M059J (cell line): Measurements from ENCODE around the gene RPL18. TPM values are rescaled to one million over a fixed set of nuclear protein-coding genes. Genes with fewer than 3 reads are reported as not detected.

ENCODE experiments used
- DNase-seq: peaks from one replicate; pipeline ENCODE4 v3.0.0-alpha.2; 2012; ENCODE audit warnings: low read depth
- total RNA-seq: library from RNA; depleted of rRNA; stranded (reverse); fragments of >200 nt; shearing (Covaris generic); gene quantifications from 2 replicates; pipeline ENCODE4 v1.2.3, GENCODE V29; 2014

The RPL18 gene
- total RNA-seq, 1 experiment from 2014 or later = 1,602 TPM

DNA sequence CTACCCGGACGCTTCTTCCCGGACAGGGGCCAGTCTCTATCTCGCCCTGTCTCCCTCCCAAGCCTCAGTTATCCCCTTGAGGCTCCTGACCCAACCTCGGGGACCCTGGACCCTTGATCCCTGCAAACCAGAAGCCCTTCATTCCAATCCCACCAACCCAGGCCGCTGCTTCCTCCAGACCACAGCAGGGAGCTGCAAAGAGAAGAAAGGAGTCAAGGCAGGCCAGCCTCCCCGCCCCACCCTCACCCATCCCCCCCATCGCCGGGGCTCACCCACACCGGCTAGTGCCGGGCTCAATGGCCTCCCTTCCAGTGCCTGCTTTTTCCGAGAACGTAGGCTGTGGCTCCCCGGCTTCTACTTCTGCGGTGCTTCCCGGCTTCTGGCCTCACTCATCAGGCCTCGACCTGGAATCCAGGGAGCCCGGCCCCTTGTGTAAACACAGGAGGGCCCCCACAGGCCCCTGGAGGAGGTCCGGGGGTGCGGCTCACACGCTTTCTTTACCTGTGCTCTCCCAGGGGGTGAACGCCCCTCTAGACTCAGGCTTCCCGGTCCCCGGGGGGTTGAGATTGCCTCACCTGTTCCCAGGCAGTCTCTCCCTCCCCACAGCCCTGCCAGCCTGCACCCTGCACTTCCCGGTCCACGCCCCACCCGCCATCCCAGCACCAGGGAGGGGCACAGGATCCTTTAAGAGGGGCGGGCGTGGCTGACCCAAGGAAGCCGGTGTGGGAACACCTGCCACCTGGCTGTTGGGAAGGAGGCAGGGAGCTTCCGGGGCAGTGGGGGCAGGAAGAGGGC is 4.3 kb downstream of the RPL18 start, which contains the start of gene FAM83E:
Gene FAM83E (minus strand): TSS at position 641 of the 795 bp plus-strand sequence. CDS start 1,704 bp downstream, outside the sequence.
- DNase-seq = no peak

DNA sequence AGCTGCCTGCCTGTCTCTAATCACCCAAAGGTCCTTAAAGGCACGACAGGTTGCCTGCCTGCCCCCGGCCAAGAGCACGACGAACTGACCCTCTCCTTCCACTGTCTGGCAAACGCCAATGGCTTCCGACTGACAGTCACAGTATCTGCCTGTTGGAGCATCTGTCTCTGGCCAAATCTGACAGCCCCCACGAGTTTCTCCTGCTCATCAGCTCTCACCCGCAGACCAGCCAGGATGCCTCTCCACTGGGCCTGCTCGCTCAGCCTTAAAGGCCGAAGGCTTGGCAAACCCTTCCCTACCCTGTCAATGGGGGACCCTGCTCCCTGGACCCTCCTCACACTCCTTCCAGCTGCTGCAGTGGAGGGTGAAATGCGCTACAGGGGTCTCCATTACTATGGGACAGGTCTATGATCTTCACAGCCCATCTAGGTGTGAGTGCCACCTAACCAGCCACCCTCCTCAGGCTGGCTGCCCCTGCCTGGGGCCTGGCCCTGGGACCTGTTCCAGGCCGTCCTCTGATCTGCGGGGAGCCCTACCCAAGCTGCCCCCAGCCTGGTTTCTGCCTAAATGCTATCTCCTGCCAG is 5.0 kb downstream of the RPL18 start:
- no peak for DNase-seq

GRCh38 chr19:48613024-48613851 is 5.7 kb downstream of the RPL18 start:
- peak; percentile 59 for DNase-seq

DNA sequence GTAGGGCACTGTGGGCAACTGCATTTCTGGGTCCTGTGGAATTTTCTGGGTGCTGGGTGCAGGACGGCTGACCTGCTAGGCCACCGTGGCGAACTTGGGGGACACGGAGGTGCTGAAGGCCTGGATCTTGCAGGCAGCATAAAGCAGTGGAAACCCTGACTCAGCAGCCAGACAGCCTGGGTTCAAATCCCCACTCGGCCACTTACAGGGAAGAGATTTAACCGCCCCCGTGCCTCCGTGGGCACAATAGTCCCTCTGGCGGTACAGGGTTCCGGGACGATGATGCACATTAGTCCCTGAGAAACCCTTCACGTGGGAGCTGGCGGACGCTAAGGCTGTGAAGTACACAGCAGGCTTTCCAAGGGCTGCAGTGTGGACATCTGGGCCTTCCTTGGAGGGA is 7.1 kb downstream of the RPL18 start:
- no peak for DNase-seq

- DNase-seq = no peak
Observed at GRCh38 chr19:48609571-48610108, 9.3 kb downstream of the RPL18 start.

DNA sequence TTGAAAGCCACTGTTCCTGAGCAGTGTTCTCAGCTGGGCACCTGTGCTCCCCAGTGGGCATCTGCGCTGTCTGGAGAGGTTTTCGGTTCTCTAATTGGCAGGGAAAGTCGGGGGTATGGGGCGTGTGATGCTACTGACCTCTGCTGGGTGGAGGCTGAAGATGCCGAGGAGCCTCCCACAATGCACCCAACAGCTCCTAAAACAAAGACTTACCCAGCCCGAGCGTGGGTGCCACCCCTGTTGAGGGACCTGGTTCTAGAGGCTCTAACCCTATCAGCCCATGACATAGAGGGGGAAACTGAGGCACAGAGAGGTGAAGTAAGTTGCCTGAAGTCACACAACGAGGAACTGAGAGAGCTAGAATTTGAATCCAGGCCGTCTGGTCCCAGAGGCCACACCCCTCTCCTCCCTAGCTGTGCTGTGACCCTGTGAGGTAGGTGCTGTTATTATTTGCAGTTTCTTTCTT is 10.1 kb downstream of the RPL18 start:
- DNase-seq = peak; percentile 59

GRCh38 chr19:48607359-48607755 is 11.6 kb downstream of the RPL18 start:
- no peak for DNase-seq

DNA sequence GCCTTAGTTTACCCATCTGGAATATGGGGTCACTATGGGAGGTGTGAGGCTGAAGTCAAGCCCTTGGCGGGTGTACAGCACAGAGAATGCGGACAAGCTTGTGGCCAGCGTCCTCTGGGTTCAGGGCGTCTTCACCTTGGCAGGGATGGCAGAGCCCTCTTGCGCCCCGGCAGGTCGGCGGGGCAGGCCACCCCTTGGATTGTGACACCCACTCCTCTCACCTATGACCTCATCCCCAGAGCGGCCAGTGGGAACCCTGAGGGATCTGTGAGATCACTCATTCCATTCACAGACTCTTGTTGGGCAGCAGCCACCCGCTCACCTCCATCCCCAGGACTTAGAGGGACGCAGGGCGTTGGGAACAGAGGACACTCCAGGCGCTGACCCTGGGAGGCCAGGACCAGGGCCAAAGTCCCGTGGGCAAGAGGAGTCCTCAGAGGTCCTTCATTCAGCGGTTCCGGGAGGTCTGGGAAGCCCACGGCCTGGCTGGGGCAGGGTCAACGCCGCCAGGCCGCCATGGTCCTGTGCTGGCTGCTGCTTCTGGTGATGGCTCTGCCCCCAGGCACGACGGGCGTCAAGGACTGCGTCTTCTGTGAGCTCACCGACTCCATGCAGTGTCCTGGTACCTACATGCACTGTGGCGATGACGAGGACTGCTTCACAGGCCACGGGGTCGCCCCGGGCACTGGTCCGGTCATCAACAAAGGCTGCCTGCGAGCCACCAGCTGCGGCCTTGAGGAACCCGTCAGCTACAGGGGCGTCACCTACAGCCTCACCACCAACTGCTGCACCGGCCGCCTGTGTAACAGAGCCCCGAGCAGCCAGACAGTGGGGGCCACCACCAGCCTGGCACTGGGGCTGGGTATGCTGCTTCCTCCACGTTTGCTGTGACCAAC is 12.3 kb downstream of the RPL18 start, which contains the start of gene SPACA4:
Gene SPACA4 (plus strand): TSS at position 280 of the 896 bp plus-strand sequence. CDS start 237 bp downstream, at position 517.
- no peak for DNase-seq

DNA sequence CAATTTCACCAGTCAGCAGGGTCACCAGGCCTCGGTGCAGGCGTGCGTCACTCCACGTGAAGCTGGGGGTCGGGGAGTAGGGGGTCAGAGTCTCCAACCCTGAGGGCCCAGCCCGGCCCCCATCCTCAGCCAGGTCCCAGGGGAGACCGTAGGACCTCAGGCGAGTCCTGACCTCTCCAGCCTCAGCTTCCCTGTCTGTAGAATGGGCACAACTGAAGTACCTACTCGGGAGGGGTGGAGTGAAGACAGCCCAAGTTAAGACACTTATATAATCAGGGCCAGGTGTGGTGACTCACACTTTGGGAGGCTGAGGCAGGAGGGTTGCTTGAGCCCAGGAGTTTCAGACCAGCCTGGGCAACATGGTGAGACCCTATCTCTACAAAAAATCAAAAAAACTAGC is 15.1 kb downstream of the RPL18 start:
- no peak for DNase-seq

- DNase-seq = no peak
Observed at GRCh38 chr19:48603449-48603848, 15.5 kb downstream of the RPL18 start.

- no peak for DNase-seq
Observed at GRCh38 chr19:48603001-48603400, 16.0 kb downstream of the RPL18 start.

DNA sequence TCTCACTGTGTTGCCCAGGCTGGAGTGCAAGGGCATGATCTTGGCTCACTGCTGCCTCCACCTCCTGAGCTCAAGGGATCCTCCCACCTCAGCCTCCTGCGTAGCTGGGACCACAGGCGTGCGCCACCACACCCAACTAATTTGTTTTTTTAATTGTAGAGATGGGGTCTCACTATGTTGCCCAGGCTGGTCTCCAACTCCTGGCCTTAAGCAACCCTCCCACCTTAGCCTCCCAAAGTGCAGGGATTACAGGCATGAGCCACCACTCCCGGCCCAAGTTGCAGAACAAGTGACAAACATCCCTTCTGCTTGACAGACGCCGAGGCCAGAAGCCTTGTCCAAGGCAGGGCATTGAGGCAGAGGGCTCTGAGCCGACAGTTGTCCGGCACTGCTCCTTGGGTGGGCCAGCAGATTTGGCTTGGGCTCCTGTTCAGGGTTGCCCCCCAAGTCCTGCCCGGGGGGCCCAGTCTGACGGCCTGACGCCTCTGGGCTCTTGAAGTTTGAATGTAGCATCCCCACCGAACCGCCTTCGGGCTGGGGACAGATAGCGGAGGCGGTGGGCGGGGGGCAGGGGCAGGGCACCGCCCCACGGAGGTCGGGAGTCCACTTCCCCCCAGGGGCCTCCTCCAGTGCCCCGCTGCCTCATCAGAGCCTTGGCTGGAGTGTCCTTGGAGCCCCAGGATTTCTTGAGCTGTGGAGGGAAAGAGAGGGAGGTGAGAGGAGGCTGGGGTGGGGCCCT is 18.1 kb downstream of the RPL18 start:
- DNase-seq = no peak

DNA sequence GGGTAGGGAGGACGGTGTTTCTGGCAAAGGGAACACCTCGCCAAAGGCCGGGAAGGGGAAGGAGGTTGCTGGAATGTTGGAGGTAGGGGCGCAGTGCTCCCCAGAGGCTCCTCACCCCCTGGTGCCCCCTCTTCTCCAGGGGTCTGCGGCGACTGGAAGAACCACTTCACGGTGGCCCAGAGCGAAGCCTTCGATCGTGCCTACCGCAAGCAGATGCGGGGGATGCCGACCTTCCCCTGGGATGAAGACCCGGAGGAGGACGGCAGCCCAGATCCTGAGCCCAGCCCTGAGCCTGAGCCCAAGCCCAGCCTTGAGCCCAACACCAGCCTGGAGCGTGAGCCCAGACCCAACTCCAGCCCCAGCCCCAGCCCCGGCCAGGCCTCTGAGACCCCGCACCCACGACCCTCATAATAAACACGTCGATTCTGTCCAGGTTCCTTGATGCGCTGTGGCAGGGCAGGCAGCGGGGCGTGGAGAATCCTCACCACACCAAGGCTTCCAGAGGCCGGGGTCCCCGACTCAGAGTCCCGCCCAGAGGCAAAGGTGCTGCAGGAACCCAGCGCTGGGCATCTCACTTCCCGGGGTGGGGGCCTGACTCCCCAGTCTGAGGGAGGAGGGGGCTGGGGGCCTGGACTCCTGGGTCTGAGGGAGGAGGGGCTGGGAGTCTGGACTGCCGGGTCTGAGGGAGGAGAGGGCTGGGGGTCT is 19.8 kb downstream of the RPL18 start:
- DNase-seq = no peak

- peak; percentile 36 for DNase-seq
Observed at GRCh38 chr19:48596679-48597465, 22.1 kb downstream of the RPL18 start.

GRCh38 chr19:48596237-48596636 is 22.7 kb downstream of the RPL18 start:
- DNase-seq = no peak

DNA sequence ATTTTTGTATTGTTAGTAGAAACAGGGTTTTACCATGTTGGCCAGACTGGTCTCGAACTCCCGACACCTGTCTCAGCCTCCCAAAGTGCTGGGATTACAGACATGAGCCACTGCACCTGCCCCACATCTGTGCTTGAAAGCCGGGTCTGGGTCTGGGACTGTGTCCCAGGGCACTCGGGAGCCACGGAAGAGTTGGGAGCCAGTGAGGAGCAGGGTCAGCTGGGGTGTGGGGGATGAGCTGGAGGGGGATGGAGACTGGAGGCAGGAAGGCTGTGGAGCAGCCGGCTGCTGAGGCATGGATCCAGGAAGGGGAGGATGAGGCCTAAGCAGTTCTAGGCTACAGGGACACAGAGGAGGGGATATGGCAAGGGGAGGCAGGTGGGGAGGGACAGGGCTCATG is 23.1 kb downstream of the RPL18 start:
- DNase-seq = no peak

GRCh38 chr19:48595171-48595570 is 23.8 kb downstream of the RPL18 start:
- no peak for DNase-seq

GRCh38 chr19:48591021-48591420 is 28.0 kb downstream of the RPL18 start:
- peak; percentile 44 for DNase-seq
